NCI-H1436 treated with DMSO at 0.1 percent for 48 hours (cell line): ENCODE measurements around the gene GRAMD1B.
A peak's percentile ranks its signal among the peaks of the same experiment; 100 is the strongest.
"Not testable (repeated sequence)": the region's sequence is repeated elsewhere in the genome, so short reads cannot be mapped to it uniquely, and the experiment has no call there.

Experiments
- DNase-seq: peaks from one replicate; lab custom pipeline; 2025; lab: John Stamatoyannopoulos, UW

GRAMD1B gene

GRCh38 chr11:123509737-123510578 lies 79.9 kb downstream of the GRAMD1B start:
- DNase-seq: no peak

DNA sequence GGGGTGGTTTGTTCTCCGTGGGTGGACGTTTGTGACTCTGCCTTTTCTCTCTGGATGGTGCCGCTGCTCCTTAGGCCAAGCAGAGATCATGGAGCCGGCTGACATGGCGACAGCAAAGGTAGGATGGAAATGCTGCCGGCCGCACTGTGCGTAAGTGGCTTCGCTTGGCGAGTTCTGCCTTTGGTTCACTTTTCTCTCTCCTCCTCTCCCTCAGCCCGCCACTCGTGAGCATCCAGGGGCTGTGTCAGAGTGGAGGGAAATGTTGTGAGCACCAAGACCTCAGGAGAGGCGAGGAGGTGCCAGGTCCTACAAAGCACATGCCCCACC lies 80.5 kb downstream of the GRAMD1B start:
- DNase-seq: no peak

GRCh38 chr11:123511037-123511870 lies 81.2 kb downstream of the GRAMD1B start:
- DNase-seq: peak; percentile 86

DNA sequence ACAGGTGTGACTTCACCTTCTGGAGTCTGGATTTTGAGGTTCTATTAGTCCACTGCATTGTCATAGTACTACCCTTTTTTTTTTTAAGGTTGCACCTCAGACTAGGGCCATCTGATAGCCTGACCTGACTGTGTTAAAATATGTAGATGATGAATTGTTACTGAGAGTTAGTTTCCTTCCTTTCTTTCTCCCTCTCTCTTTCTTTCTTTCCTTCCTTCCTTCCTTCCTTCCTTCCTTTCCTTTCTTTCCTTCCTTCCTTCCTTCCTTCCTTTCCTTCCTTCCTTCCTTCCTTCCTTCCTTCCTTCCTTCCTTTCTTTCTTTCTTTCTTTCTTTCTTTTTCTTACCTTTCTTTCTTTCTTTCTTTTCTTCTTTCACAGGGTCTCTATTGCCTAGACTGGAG lies 83.2 kb downstream of the GRAMD1B start:
- not testable (repeated sequence) for DNase-seq

GRCh38 chr11:123516238-123516637 lies 86.2 kb downstream of the GRAMD1B start:
- DNase-seq: no peak

DNA sequence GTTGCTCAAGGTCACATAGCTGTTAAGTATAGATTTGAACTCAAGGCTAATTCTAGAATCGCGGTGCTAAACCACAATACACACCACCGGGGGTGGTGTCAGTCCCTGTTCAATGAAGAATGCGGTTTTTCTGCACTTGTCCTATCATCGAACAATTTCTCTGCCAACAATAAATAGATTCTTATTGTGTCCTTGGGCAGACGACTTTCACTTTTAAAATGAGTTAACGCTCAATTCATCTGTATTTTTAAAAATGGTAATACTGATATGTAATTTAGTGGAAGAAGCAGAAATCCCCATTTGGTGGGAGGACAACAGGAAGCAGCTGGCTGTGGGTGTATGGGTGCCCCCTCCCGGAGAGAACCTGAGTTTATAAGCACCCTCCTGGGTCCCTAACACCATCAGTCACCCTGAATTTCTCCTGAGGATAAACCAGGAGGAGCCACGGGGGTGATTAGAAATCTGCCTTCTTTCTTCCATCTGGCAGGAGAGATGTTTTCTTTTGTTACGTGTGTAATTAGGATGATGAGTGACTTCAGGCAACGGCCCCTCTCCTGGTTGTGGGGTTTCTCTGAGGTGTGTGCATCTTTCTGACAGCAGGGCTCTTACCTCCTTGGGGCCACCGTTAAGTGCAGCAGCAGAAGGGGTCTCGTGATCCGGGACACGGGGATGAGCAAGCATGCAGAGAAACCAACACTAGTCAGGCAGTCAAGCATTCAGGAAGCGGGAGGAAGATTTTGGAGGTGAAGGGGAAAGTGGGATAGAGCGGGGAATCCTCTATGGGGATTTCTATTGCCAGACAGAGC lies 87.7 kb downstream of the GRAMD1B start:
- DNase-seq: no peak

DNA sequence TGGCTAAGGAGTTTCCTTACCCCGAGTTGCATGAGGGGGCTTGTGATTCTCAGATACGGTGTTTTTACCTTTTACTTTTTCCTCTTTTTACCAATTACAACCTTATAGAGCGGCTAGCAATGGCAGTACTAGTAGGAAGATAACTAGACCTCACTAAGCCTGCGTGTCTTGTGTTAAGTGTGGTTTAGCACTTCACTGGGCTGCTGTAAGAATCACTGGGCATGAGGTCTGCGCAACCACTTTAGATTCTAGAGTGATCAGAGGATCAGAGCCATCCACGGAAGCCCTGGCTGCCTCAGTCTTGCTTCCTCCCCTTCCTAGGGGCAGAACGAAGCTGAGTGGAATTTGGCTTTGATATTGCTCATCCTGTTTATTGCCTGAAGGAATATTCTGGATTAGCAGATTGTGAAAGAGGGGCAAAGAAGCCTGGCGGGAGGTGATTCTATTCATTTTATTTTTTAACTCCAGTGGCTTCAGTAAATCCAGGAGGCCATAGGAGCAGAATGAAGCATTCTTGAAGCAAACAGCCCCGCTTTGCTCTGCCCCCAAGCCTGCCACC lies 88.5 kb downstream of the GRAMD1B start:
- DNase-seq: no peak

DNA sequence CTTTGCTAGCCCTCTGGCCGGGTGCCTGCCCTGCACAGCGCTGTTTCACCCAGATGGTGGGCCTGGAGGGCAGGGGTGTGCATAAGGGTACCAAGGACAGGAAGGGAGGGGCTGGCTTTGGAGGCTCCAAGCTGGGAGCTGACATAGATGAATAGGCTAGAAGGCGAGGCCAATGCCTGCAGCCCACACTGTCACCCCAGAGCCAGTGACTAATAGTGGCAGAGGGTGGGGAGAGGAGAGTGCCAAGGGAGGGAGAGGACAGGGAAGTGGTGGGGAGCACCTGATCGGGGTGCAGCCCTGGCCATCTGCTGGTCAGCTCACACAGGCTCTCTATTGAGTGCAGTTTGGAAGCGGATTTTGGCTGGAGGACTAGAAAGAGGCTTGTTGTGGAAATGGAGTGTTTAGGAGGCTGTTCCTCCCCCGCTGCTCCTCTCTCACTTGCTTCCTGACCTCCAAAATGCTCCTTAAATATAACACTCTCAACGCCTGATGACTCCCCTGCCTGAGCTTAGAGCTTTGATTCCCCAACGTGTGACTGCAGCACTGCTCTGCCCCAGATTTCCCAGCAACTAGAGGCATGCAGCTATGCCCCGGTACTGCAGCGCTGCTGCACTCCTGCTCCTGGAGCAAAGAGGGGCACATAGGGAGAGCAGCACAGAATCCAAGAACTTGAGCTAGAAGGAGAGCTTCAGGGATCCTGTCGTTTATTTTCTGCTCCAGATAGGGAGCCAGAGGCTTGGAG lies 89.2 kb downstream of the GRAMD1B start:
- DNase-seq: no peak

- DNase-seq: no peak
These were observed 89.7 kb downstream of the GRAMD1B start for GRCh38 chr11:123519797-123520193.

- DNase-seq: not testable (repeated sequence)
These were observed 90.4 kb downstream of the GRAMD1B start for GRCh38 chr11:123520476-123520875.

GRCh38 chr11:123521001-123521400 lies 90.9 kb downstream of the GRAMD1B start:
- no peak for DNase-seq

DNA sequence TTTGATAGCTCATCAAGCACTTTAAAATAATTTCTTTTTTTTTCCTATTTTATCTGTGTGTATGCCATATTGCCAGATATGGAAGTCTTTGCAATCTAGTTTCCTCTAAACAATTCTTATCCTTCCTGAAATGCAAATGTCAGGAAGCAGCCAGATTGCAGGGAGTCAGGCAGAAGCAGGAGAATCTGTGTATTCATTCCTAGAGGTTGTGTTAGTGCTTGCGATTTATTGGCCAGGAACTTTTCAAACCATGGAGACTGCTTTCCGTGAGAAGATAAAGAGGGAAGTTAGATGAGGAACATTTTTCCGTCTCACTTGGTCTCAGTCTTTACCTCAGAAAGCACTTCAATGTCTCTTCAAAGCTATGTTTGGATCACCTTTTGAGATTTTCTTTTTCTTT lies 91.9 kb downstream of the GRAMD1B start:
- no peak for DNase-seq

GRCh38 chr11:123523539-123523938 lies 93.5 kb downstream of the GRAMD1B start:
- DNase-seq: no peak

- DNase-seq: no peak
These were observed 95.0 kb downstream of the GRAMD1B start for GRCh38 chr11:123525097-123525496.

- DNase-seq: no peak
These were observed 95.4 kb downstream of the GRAMD1B start for GRCh38 chr11:123525511-123525918.

DNA sequence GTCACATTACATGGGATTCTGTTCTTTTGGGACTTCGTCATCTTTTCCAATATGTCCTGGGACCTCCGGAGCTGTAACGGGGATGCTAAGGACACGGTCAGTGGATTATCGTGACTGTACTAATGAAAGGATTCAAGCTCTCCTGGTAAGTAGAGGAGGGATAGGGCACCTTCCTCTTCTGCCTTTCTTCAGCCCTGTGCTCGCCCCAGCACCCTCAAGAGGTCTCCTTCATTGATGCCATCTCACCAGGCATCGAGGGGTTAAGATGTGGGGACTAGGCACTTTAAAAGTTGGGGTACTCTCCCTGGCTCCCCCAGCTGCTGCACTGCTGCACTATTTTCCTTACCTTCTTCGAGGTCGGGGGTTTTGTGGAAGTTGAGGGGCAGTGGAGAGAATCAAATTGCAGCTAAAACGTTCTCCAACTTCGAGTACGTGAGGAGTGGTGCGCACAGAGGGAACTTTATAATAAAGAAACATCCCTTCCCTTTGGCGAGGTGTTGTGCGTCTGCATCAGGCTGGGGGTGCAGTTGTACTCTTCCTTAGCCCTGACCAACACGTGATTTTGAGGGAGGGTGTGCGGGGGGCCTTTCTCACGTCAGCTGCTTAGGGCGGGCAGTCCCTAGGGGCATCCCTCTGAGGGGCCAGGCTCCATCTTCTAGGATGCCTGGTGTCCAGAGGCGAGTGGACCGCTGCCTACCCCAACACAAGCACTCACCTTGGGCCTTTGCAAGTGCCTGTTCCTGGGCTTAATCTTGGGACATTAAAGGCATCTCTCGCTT lies 96.1 kb downstream of the GRAMD1B start:
- no peak for DNase-seq

DNA sequence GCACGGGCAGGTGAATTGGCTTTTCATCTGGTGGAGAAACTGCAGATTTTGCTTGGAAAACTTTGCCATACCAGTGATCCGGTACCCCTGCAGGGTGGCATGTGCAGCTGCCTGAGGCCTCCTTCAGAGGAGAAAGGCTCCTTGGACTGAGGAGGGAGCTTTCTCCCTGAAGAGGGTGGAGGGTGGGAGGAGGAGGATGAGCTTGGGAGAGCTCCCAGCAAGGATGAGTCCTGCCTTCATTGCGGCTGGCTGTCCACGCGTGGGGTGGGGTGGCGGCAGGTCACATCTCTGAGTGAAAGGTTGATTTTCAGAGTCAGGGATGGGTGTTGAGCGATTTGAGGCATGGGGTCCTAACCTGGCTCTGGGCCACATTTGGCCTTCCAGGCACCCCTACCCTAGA lies 96.8 kb downstream of the GRAMD1B start:
- DNase-seq: no peak

DNA sequence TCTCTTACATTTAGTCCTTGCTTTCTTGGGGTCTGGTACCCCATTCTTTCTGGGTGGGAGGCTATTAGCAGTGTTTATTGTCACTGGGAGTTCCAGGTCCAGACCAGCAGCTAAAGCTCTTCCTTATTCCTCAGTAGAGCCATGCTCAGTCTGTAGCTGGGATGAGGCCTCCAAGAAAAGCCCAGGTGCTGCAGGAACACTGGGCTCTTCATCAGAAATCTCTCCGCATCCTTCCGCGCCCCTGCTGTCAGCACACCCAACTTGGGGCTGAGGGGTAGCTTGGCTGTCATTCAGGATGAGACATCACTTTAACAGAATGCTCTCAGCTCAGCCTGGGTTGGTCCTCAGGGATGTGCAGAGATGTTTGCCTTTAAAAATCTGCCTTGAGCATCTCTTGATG lies 97.5 kb downstream of the GRAMD1B start:
- DNase-seq: no peak

DNA sequence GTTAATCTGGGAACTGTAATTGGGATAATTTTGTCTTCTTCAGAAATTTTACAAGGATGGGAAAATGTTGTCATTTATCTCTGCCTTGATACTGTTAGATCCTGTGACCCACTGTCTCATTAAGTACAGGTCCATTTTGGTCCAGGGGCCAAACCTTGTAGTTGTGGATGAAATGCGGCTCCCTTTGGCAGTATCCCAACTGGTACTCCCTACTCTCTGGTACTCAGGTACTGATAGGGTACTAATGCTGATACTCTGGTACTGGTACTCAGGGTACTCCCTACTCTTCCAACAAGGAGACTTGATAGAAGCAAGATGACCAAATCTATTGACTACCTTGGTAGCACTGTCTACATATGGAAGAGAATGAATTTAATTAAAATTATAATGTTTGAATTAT lies 97.9 kb downstream of the GRAMD1B start:
- DNase-seq: no peak

- no peak for DNase-seq
These were observed 101.3 kb downstream of the GRAMD1B start for GRCh38 chr11:123531325-123531724.

- no peak for DNase-seq
These were observed 102.1 kb downstream of the GRAMD1B start for GRCh38 chr11:123532131-123532530.
